ENCODE data around the gene ETFA.

DNA sequence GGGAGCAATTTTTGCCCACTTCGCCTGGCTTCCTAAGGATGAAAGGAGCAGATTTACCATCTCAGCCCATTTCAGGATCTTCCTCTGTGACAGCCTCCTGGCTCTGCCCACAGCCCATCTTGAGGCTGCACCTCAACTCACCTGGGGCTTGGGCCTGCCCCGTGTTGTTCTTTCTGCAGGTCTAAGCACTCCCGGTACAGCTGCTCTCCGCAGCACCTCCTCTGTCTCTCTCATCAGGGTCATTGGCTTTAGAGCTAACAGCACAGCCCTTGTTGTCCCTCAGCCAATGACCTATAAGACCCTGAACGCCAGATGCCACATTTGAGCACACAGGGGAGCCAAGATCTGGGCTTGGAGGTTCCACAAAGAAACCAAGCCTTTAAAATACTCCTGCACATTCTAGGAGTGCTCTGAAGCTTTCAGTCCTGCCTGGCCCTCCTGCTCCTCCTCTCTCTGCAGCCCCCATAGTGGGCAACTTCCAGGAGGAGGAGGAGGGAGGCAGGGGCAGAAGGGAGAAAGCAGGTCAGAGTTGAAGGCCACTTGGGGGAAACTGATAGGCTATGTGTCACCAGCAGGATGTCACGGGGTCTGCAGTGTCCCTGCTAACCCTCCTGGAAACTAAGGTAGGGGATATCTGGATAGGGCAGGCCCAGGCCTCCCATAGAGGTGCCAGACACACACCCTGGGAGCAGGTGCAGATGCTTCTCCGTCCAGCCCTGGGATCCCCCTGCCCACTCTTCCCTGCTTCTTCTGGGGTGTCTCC lies 115.6 kb downstream of the ETFA start:
- TF ChIP-seq, protein P1, sequence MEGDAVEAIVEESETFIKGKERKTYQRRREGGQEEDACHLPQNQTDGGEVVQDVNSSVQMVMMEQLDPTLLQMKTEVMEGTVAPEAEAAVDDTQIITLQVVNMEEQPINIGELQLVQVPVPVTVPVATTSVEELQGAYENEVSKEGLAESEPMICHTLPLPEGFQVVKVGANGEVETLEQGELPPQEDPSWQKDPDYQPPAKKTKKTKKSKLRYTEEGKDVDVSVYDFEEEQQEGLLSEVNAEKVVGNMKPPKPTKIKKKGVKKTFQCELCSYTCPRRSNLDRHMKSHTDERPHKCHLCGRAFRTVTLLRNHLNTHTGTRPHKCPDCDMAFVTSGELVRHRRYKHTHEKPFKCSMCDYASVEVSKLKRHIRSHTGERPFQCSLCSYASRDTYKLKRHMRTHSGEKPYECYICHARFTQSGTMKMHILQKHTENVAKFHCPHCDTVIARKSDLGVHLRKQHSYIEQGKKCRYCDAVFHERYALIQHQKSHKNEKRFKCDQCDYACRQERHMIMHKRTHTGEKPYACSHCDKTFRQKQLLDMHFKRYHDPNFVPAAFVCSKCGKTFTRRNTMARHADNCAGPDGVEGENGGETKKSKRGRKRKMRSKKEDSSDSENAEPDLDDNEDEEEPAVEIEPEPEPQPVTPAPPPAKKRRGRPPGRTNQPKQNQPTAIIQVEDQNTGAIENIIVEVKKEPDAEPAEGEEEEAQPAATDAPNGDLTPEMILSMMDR (IDR thresholded peaks at IDR 0.05 in 2 of 3, conservative IDR thresholded peaks at IDR 0.05 in 1 of 3; ENCODE audit: control insufficient read depth in 2 of 3, extremely low read depth in 1 of 3, insufficient read depth in 1 of 3, low read depth in 3 of 3, low read length in 3 of 3) = no peak
- TF ChIP-seq CBX5 (IDR thresholded peaks at IDR 0.05; ENCODE audit: low read depth) (no peak), RB1 (IDR thresholded peaks at IDR 0.05; ENCODE audit: borderline replicate concordance) (no peak), RAD21 (IDR thresholded peaks at IDR 0.05; ENCODE audit: insufficient read depth, low read depth, low read length) (no peak), POLR2A (IDR thresholded peaks at IDR 0.05; ENCODE audit: low read depth, low read length) (no peak), NFYB (IDR thresholded peaks at IDR 0.05; ENCODE audit: insufficient read depth, low read depth, low read length) (no peak), IKZF2 (IDR thresholded peaks at IDR 0.05) (no peak), CREB1 (IDR thresholded peaks at IDR 0.05; ENCODE audit: low read depth) (no peak), POLR2AphosphoS5 (IDR thresholded peaks at IDR 0.05; ENCODE audit: low read length) (no peak)
- TF ChIP-seq, protein P2, sequence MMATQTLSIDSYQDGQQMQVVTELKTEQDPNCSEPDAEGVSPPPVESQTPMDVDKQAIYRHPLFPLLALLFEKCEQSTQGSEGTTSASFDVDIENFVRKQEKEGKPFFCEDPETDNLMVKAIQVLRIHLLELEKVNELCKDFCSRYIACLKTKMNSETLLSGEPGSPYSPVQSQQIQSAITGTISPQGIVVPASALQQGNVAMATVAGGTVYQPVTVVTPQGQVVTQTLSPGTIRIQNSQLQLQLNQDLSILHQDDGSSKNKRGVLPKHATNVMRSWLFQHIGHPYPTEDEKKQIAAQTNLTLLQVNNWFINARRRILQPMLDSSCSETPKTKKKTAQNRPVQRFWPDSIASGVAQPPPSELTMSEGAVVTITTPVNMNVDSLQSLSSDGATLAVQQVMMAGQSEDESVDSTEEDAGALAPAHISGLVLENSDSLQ (IDR thresholded peaks at IDR 0.05) = no peak

All from GM12878 (cell line).